ENCODE data around the gene WBP2.

- TF ChIP-seq CTCF (IDR thresholded peaks at IDR 0.05; ENCODE audit: insufficient read depth, low read depth, low read length) (no peak), EZH2 (IDR thresholded peaks at IDR 0.05; ENCODE audit: insufficient read depth, low read length) (no peak)
Measured at GRCh38 chr17:75885431-75885830, 30.3 kb upstream of the WBP2 start.
